BE2C (cell line): ENCODE data around the gene APBA1.

ENCODE experiments used
- DNase-seq: peaks from one replicate; pipeline ENCODE4 v3.0.0-alpha.2; 2020
- H3K27me3 ChIP-seq: fragments of 250-450 bp; sonication (Bioruptor Pico); 2 replicates; pipeline ENCODE4 v1.5.1; 2020; ENCODE audit warnings: mild to moderate bottlenecking
- H3K36me3 ChIP-seq: fragments of 250-450 bp; sonication (Bioruptor Pico); 2 replicates; pipeline ENCODE4 v1.5.1; 2020; ENCODE audit warnings: mild to moderate bottlenecking
- H3K4me1 ChIP-seq: fragments of 250-450 bp; sonication (Bioruptor Pico); 2 replicates; pipeline ENCODE4 v1.5.1; 2020
- H3K4me3 ChIP-seq: 2 replicates; pipeline ENCODE4 v1.5.1; 2011; ENCODE audit warnings: low read depth, low read length
- H3K9me3 ChIP-seq: fragments of 250-450 bp; sonication (Bioruptor Pico); 2 replicates; pipeline ENCODE4 v1.5.1; 2020
- TF ChIP-seq, protein P1 (sequence below): IDR thresholded peaks from 2 replicates; pipeline ENCODE4 v1.5.1; 2012; ENCODE audit warnings: mild to moderate bottlenecking, low read depth, low read length

The APBA1 gene

DNA sequence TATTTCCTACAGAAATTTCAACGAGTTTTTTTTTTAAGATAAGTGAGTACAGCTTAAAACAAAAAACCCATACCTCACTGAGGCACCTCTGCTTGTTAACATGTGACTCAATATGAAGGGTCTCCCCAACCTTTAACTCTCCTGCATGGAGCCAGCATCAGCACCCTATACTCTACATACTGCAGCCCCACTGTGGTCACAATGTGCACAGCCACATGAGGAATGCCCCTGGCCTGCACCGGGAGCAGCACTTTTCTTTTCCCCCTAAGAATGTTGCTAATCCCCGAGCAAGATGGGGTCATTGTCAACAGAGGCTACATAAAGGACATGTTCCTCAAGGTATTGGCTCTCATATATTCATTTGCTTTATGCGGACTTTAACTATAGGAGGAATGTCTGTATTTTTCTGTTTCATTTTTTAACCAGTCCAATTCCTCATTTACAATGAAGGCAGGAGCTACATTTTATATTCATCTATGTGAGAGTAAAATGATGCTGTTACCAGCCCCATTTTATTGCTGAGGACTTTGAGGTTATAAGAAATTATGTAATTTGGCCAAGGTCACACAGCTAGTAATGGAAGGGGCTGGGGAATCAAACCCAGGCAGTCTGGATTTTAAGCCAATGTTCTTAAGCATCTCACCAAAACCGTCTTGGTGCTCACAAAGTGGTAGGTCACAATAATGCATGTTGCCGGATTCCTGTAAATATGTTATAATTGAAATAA lies 93.0 kb downstream of the APBA1 start:
- DNase-seq: no peak
- TF ChIP-seq, protein P1, sequence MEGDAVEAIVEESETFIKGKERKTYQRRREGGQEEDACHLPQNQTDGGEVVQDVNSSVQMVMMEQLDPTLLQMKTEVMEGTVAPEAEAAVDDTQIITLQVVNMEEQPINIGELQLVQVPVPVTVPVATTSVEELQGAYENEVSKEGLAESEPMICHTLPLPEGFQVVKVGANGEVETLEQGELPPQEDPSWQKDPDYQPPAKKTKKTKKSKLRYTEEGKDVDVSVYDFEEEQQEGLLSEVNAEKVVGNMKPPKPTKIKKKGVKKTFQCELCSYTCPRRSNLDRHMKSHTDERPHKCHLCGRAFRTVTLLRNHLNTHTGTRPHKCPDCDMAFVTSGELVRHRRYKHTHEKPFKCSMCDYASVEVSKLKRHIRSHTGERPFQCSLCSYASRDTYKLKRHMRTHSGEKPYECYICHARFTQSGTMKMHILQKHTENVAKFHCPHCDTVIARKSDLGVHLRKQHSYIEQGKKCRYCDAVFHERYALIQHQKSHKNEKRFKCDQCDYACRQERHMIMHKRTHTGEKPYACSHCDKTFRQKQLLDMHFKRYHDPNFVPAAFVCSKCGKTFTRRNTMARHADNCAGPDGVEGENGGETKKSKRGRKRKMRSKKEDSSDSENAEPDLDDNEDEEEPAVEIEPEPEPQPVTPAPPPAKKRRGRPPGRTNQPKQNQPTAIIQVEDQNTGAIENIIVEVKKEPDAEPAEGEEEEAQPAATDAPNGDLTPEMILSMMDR: no peak
- Histone ChIP-seq H3K27me3 (no peaks in the 10 kb centered on the region), H3K36me3 (peaks cover 4% of the 10 kb centered on the region; the same call in 1 of the 2 replicates), H3K9me3 (no peaks in the 10 kb centered on the region), H3K4me3 (no peak overlapping the region), H3K4me1 (peaks cover 34% of the 10 kb centered on the region)

GRCh38 chr9:69578026-69578425 lies 94.1 kb downstream of the APBA1 start:
- H3K27me3 ChIP-seq: no peaks in the 10 kb centered on the region
- no peak overlapping the region for H3K4me3 ChIP-seq
- no peaks in the 10 kb centered on the region for H3K9me3 ChIP-seq
- peaks cover 4% of the 10 kb centered on the region; the same call in 1 of the 2 replicates for H3K36me3 ChIP-seq
- peaks cover 31% of the 10 kb centered on the region for H3K4me1 ChIP-seq
- no peak for DNase-seq
- TF ChIP-seq, protein P1: no peak

DNA sequence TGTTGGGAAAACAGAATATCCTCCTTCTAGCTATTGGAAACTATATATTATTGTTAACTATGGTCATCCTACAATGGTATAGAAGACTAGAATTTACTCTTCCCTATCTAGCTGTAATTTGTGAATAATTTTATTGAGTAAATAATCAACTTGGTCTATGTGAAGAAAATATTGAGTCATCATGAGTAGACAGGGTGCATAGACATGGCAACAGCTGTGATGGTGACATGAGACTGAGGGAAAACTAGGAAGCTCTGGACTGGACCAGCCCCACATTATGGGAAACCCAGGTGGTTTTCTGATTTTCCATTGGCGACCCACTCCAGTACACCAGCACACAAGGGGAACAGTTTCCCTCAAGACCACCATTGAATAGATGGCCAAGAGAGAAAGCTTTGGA lies 95.0 kb downstream of the APBA1 start:
- Histone ChIP-seq H3K9me3 (no peaks in the 10 kb centered on the region), H3K36me3 (peaks cover 4% of the 10 kb centered on the region; the same call in 1 of the 2 replicates), H3K4me1 (peaks cover 22% of the 10 kb centered on the region), H3K27me3 (no peaks in the 10 kb centered on the region), H3K4me3 (no peak overlapping the region)
- DNase-seq: no peak
- TF ChIP-seq, protein P1: no peak

- Histone ChIP-seq H3K27me3 (no peaks in the 10 kb centered on the region), H3K36me3 (peaks cover 4% of the 10 kb centered on the region; the same call in 1 of the 2 replicates), H3K4me3 (no peak overlapping the region), H3K4me1 (peaks cover 4% of the 10 kb centered on the region), H3K9me3 (no peaks in the 10 kb centered on the region)
- no peak for DNase-seq
- TF ChIP-seq, protein P1: no peak
These were observed 98.1 kb downstream of the APBA1 start for GRCh38 chr9:69574057-69574456.

DNA sequence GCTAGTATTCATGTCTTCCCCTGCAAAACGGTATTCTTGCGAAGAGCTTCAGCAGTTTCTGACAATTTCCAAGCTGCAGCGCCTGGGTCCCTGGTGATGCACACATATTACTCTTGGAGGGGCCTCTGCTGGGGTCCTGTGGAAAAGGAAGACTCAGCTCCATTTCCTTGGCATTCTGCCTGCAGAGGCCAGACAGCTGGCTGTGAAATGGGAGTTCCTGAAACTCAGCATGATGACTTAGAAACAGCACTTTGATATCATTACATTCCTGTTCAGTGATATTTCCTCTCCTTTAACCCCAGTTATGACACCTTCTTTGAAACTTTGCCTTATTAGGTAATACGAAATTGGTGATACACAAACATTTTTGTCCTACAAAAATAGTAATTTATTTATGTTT lies 98.5 kb downstream of the APBA1 start:
- DNase-seq: no peak
- H3K4me1 ChIP-seq: peaks cover 4% of the 10 kb centered on the region
- H3K4me3 ChIP-seq: no peak overlapping the region
- H3K36me3 ChIP-seq: peaks cover 4% of the 10 kb centered on the region; the same call in 1 of the 2 replicates
- H3K9me3 ChIP-seq: no peaks in the 10 kb centered on the region
- no peaks in the 10 kb centered on the region for H3K27me3 ChIP-seq
- TF ChIP-seq, protein P1: no peak

- Histone ChIP-seq H3K27me3 (no peaks in the 10 kb centered on the region), H3K9me3 (no peaks in the 10 kb centered on the region), H3K36me3 (peaks cover 4% of the 10 kb centered on the region; the same call in 1 of the 2 replicates), H3K4me3 (no peak overlapping the region), H3K4me1 (peaks cover 4% of the 10 kb centered on the region)
- DNase-seq: no peak
- TF ChIP-seq, protein P1: no peak
These were observed 99.6 kb downstream of the APBA1 start for GRCh38 chr9:69572611-69573010.
